Smooth muscle cell (in vitro differentiated cells): ENCODE measurements around the gene VENTX. TPM values are rescaled to one million over a fixed set of nuclear protein-coding genes. Genes with fewer than 3 reads are reported as not detected.

Experiments used
- DNase-seq: peaks from one replicate; lab custom pipeline; 2025; ENCODE audit not compliant: unreplicated experiment; lab: John Stamatoyannopoulos, UW
- H2AFZ ChIP-seq: fragments of 200-600 bp; sonication (generic); 2 replicates; pipeline ENCODE4 v1.6.0; 2016; ENCODE audit warnings: antibody characterized with exemption, low read depth, mild to moderate bottlenecking
- H3F3A ChIP-seq: fragments of 200-600 bp; sonication (generic); 2 replicates; pipeline ENCODE4 v1.6.0; 2017; ENCODE audit warnings: antibody characterized with exemption, low read depth
- H3K27ac ChIP-seq: fragments of 200-600 bp; sonication (generic); 2 replicates; pipeline ENCODE4 v1.5.1; 2016; ENCODE audit warnings: low read depth, mild to moderate bottlenecking
- H3K27me3 ChIP-seq: fragments of 200-600 bp; sonication (generic); 2 replicates; pipeline ENCODE4 v1.6.1; 2016; ENCODE audit warnings: low read depth, mild to moderate bottlenecking
- H3K36me3 ChIP-seq: fragments of 200-600 bp; sonication (generic); 2 replicates; pipeline ENCODE4 v1.5.1; 2016; ENCODE audit warnings: low read depth
- H3K4me1 ChIP-seq: fragments of 200-600 bp; sonication (generic); 2 replicates; pipeline ENCODE4 v1.5.1; 2016; ENCODE audit warnings: low read depth
- H3K4me2 ChIP-seq: fragments of 200-600 bp; sonication (generic); 2 replicates; pipeline ENCODE4 v1.6.0; 2016; ENCODE audit warnings: mild to moderate bottlenecking
- H3K4me3 ChIP-seq: fragments of 200-600 bp; sonication (generic); 2 replicates; pipeline ENCODE4 v1.5.1; 2016; ENCODE audit warnings: mild to moderate bottlenecking
- H3K79me2 ChIP-seq: fragments of 200-600 bp; sonication (generic); 2 replicates; pipeline ENCODE4 v1.6.0; 2016; ENCODE audit warnings: low read depth, mild to moderate bottlenecking
- H3K9ac ChIP-seq: fragments of 200-600 bp; sonication (generic); 2 replicates; pipeline ENCODE4 v1.6.0; 2016; ENCODE audit warnings: low read depth
- H3K9me3 ChIP-seq: fragments of 200-600 bp; sonication (generic); replicated peaks from 2 replicates; pipeline ENCODE4 v1.5.1; 2016; ENCODE audit warnings: low read depth
- H4K20me1 ChIP-seq: fragments of 200-600 bp; sonication (generic); 2 replicates; pipeline ENCODE4 v1.6.0; 2016; ENCODE audit warnings: low read depth
- WGBS: methylation state at CpG from one replicate; pipeline ENCODE4 v1.1.7; 2016; ENCODE audit warnings: low lambda C conversion rate; 5-methylcytosine and 5-hydroxymethylcytosine counted together
- polyA plus RNA-seq: library from polyadenylated mRNA; unstranded; fragments of >200 nt; fragmentation: Nextera tagmentation; extraction: Ambion mirVana; gene quantifications from 2 replicates; pipeline ENCODE4 v1.2.1, GENCODE V29; 2016
- total RNA-seq: library from RNA; depleted of rRNA; stranded (reverse); fragments of >200 nt; gene quantifications from 2 replicates; pipeline ENCODE4 v1.2.3, GENCODE V29; 2014
- TF ChIP-seq, protein P1 (sequence below): fragments of 200-600 bp; sonication (generic); IDR thresholded peaks from 2 replicates; pipeline ENCODE4 v1.5.1; 2017; ENCODE audit warnings: borderline replicate concordance, mild to moderate bottlenecking, antibody characterized with exemption; ENCODE audit not compliant: insufficient read depth, poor library complexity, severe bottlenecking

VENTX gene
- total and polyA plus RNA-seq, 2 experiments from 2014 or later: not detected

DNA sequence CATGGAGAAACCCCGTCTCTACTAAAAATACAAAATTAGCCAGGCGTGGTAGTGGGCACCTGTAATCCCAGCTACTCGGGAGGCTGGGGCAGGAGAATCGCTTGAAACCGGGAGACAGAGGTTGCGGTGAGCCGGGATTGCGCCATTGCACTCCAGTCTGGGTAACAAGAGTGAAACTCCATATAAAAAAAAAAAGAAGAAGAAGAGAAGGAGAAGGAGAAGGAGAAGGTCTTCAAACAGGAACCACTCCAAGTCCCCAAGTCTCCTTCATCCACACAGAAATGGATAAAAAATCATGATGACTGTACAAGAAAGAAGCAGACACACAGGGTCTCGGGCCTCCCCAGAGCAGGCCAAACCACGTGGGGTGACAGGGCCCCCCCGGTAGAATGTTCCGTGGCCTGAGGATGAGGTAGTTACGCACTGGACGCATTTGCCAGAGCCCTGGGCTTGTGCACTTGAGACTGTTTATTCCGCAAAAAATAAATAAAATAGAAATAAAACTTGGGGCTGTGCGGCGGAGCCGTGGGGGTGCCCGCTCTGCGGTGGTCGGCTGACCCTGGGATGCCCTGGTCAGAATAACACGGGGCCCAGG is 15.8 kb downstream of the VENTX start:
- 95% methylated on average over 22 of the region's 22 CpGs for WGBS
- no peaks in the 10 kb centered on the region for H3K27me3 ChIP-seq
- H3K9me3 ChIP-seq: no peaks in the 10 kb centered on the region
- no peak overlapping the region for H3K9ac ChIP-seq
- H3K36me3 ChIP-seq: no peaks in the 10 kb centered on the region
- no peak overlapping the region for H2AFZ ChIP-seq
- TF ChIP-seq, protein P1, sequence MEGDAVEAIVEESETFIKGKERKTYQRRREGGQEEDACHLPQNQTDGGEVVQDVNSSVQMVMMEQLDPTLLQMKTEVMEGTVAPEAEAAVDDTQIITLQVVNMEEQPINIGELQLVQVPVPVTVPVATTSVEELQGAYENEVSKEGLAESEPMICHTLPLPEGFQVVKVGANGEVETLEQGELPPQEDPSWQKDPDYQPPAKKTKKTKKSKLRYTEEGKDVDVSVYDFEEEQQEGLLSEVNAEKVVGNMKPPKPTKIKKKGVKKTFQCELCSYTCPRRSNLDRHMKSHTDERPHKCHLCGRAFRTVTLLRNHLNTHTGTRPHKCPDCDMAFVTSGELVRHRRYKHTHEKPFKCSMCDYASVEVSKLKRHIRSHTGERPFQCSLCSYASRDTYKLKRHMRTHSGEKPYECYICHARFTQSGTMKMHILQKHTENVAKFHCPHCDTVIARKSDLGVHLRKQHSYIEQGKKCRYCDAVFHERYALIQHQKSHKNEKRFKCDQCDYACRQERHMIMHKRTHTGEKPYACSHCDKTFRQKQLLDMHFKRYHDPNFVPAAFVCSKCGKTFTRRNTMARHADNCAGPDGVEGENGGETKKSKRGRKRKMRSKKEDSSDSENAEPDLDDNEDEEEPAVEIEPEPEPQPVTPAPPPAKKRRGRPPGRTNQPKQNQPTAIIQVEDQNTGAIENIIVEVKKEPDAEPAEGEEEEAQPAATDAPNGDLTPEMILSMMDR: no peak
- no peak overlapping the region for H3K27ac ChIP-seq
- no peaks in the 10 kb centered on the region for H4K20me1 ChIP-seq
- H3K4me3 ChIP-seq: no peak overlapping the region
- H3K79me2 ChIP-seq: no peaks in the 10 kb centered on the region
- peaks cover 8% of the 10 kb centered on the region for H3K4me1 ChIP-seq
- no peak for DNase-seq
- H3K4me2 ChIP-seq: no peak overlapping the region
- H3F3A ChIP-seq: no peaks in the 10 kb centered on the region

DNA sequence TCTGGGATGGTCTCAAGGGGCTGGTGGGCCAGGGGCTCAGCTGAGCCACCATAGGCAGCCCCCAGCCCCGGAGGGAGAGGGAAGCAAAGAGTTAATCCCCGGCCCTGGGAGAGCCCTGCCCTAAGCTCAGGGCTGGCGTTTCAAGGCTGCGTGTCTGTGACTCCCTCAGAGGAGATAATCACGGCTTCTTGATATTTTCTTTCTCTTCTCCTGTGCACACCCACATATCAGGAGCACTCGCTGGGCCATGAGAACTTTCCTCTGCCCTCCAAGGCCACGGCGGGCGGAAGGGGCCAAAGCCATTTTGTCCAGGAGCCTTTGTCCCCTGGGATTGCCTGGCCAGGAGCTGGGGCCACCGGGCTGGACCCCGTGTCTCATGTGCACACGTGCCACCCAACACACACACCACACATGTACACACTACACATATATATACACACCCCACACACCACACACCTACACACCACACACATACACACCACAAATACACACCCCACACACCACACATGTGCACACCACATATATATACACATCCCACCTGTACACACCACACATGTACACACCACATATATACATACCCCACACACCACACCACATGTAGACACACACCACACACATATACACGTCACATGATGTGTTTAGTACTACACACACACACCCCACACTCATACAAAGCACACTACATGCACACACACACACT is 16.9 kb downstream of the VENTX start:
- no peak for DNase-seq
- 55% methylated on average over 13 of the region's 13 CpGs for WGBS
- H3K4me2 ChIP-seq: no peak overlapping the region

DNA sequence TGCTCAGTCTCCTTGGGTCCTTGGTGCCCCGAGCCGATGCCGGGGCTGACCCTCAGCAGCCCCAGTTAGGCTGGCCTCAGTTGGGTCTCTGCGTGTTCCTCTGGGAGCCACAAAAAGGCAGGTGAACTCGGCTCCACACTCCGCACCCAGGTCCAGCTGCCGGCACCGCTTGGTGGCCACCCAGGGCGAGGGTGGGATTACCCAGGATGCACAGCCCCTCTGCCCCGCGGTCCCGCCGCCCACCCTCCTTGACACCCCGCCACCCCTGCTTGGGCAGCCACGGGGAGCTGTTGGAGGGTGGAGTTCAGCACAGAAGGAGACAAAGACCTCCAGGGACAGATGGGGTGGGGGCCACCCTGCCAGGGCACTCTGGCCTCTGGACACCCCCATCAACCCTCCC is 17.7 kb downstream of the VENTX start:
- peaks cover 14% of the 10 kb centered on the region for H3K4me1 ChIP-seq
- H2AFZ ChIP-seq: no peak overlapping the region
- H3K36me3 ChIP-seq: no peaks in the 10 kb centered on the region
- DNase-seq: no peak
- no peak overlapping the region for H3K9ac ChIP-seq
- H3K4me3 ChIP-seq: no peak overlapping the region
- H3K9me3 ChIP-seq: no peaks in the 10 kb centered on the region
- H4K20me1 ChIP-seq: no peaks in the 10 kb centered on the region
- TF ChIP-seq, protein P1: no peak
- no peak overlapping the region for H3K27ac ChIP-seq
- 98% methylated on average over 15 of the region's 15 CpGs for WGBS
- no peaks in the 10 kb centered on the region for H3K79me2 ChIP-seq
- H3K4me2 ChIP-seq: no peak overlapping the region
- H3F3A ChIP-seq: no peaks in the 10 kb centered on the region
- no peaks in the 10 kb centered on the region for H3K27me3 ChIP-seq

More for the DNA sequence above, 16.9 kb downstream of the VENTX start:
- H4K20me1 ChIP-seq: no peaks in the 10 kb centered on the region
- H3F3A ChIP-seq: no peaks in the 10 kb centered on the region
- no peak overlapping the region for H3K4me3 ChIP-seq
- no peak overlapping the region for H3K27ac ChIP-seq
- no peak overlapping the region for H2AFZ ChIP-seq
- no peaks in the 10 kb centered on the region for H3K27me3 ChIP-seq
- no peaks in the 10 kb centered on the region for H3K79me2 ChIP-seq
- peaks cover 14% of the 10 kb centered on the region for H3K4me1 ChIP-seq
- TF ChIP-seq, protein P1: no peak
- H3K36me3 ChIP-seq: no peaks in the 10 kb centered on the region
- H3K9ac ChIP-seq: no peak overlapping the region
- H3K9me3 ChIP-seq: no peaks in the 10 kb centered on the region
